HG03045 (cell line): Measurements from ENCODE around the gene CBX8.
A peak's percentile ranks its signal among the peaks of the same experiment; 100 is the strongest.

ENCODE experiments used
- ATAC-seq: cut with Tn5 transposase; IDR thresholded peaks from one replicate; pipeline ENCODE4 v1.9.1; 2021; ENCODE audit warnings: mild to moderate bottlenecking, moderate library complexity; ENCODE audit not compliant: unreplicated experiment

CBX8 gene

DNA sequence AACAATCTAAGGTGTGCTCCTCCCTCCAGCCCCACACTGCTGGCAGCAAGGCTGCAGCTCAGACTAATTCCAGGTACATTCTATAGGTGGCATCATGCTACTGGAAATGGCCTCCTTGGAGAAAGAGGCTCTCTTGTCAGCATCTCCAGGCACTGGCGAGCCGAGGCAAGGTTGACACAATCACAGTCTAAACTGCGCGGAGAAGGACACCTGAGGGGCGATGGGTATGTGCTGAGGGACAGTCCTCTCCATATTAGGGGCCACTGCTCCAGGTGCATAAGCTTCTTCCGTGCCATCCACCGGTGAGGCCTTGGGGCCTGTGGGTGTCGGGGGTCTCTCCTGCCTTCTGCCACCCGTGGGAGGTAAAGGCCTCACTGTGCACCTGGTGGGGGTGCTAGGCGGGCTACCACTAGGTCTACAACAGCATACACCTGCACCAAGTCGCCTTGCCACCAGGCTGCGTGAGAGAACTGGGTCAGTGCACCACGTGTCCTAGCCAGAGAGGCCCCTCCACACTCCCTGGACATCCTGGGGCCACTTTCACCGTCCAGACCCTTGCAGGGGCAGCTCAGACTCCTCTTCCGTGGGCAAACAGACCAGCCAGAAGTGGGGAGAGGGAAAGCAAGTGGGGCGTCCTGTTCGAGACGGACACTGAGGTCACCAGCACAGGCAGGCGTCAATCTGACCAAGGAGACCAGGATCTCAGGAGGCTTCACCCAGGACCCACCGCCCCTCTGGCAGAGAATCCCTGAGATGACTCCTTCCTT, 12.1 kb upstream of the CBX8 start:
- no peak for ATAC-seq

- no peak for ATAC-seq
Observed at GRCh38 chr17:79806863-79807720, 10.2 kb upstream of the CBX8 start.

GRCh38 chr17:79806446-79806760, 9.5 kb upstream of the CBX8 start:
- no peak for ATAC-seq

DNA sequence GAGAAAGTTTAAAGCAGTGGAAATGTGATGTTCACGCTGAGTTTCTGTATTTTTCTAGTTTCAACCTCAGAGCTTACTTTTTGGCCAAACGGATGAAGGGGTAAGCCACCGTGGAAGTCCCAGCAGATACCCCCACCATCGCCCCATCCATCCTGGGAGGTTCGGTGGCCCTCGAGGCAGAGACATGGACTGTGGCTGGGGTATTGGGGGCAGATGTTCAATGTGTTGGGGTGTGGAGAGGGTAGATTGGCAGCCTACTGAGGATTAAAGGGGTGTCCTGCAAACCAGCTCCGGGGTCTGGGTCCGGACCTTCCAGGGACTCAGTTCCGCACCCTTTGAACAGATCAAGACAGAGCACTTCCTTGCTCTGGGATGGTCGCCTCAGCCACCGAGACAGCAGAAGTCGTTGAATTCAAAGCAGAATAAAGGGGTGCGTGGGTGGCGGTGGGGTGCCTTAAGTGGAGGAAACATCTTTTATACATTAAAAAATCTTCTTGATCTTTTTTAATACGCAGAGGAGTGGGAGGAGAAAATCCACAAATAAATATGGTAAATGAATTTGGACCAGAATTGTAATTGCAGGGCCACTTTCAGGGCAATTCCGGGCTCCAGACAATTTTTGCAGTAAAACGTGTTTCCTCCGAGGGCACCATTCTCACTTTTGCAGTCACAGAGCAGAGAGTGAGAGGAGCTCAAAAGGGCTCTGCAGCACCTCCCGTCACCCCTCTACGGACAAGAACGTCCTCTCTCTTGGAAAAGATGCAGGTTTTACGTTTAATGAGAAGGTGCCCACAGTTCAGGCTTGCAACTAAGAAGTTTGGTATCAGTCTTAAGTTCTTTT, 8.2 kb upstream of the CBX8 start:
- ATAC-seq, result no peak

DNA sequence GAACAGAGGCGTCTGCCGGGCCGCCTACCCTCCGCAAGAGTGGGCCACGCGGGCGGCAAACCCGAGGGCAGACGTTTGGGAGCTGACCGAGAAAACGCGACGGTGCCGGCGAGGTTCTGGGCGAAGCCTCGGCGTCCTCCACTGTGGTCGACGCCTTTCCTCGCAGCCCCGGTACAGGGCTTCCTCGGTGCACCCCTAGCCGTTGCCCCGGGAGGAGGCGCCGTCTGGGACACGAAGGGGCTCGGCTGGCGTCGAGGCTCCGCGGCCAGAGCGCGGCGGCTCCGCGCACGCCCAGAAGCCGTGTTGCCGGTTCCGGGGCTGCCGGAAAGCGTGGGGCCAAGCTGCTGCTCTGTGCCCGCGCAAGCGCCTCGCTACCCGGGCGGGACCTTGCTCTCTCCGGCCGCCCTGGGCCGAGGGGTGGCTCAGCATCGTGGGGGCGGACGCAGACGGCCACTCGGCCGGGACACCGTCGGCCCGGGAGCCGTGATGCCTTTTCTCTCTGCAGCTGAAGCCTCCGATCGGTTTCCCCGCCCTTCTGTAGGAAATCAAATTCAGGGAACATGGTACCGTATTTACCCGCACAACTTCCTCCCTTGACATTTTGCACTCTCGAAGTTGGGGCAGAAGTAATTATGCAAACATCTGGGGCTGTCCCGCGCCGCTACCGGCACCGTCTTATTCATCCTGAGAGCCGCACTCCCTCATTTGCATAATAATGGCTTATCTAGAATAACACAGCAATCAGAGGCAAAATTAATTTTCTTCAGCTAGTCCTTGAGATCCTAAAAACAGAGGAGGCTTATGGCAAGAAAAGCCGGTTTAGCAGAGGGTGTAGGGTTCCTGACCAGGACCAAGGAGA, 7.3 kb upstream of the CBX8 start:
- no peak for ATAC-seq

GRCh38 chr17:79803421-79803996, 6.6 kb upstream of the CBX8 start:
- no peak for ATAC-seq

GRCh38 chr17:79802736-79803420, 6.0 kb upstream of the CBX8 start:
- ATAC-seq, result no peak

DNA sequence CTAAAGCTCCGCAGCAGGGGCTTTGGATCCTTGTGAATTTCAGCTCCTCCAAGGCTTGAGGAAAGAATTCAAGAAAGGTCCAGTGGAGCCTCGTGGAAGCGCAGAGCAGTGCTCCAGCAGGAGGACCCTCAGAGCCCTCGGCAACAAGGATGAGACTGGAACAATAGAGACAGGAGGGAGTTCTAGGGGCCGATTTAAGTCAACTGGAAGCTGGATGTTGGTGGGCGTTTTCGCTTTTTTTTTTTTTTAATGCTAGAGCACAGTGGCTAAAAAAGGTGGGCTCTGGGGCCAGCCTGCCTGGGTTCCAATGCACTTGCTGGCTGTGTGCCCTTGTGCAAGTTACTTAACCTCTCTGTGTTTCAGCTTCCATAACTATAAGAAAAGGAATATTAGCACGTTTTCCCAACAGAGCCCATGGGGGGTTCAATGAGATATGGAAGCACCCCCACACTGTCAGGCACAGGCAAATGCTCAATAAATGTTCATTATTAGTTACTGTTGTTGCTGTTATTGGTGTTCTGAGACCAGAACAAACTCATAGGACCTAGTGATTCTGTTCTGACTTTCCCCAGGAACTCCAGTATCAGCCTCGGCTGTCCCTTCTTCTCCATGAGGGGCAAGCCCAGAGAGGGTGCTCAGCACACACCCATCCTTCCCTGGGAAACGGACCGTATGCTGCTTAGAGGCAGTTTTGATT, 5.3 kb upstream of the CBX8 start:
- no peak for ATAC-seq

GRCh38 chr17:79801156-79802038, 4.5 kb upstream of the CBX8 start:
- no peak for ATAC-seq

GRCh38 chr17:79800325-79801155, 3.7 kb upstream of the CBX8 start:
- no peak for ATAC-seq

DNA sequence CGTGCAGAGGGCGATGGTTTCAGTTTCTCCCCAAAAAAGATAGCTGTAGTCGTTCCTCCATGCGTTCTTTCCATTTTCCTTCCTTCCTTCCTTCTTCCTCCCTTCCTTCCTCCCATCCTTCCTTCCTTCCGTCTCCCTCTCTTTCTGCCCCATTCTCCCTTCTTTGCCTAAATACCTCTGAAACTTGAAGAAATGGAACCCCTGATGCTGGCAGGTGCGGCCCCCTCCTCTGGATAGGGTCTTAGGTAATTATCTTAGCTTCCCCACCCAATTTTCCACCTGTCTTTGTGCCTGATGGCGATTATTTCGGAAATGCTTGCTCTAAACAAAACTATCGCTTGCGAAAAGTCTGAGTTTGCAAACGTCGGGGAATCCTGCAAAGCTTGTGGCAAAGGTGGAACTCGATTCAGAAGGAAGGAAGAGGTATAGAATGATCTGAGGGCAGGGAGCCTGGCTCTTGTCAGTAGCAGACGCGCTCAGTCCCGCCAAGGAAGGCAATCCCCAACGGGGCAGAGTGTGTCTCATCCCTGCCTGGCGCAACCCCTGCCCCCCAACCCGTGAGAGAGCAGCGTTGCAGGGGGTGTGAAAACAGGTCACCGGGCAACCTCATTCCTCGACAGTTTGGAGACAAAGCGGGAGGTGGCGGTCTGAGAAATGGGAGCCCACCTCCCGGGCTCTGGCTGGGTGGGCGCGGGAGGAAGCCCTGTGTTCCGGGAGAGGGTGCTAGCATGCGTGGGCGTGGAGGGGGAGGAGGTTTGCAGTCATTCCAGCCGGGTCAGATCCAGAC, 2.9 kb upstream of the CBX8 start:
- no peak for ATAC-seq

- ATAC-seq, result no peak
Observed at GRCh38 chr17:79799174-79799537, 2.3 kb upstream of the CBX8 start.

GRCh38 chr17:79798299-79799173, 1.7 kb upstream of the CBX8 start:
- ATAC-seq, result no peak

DNA sequence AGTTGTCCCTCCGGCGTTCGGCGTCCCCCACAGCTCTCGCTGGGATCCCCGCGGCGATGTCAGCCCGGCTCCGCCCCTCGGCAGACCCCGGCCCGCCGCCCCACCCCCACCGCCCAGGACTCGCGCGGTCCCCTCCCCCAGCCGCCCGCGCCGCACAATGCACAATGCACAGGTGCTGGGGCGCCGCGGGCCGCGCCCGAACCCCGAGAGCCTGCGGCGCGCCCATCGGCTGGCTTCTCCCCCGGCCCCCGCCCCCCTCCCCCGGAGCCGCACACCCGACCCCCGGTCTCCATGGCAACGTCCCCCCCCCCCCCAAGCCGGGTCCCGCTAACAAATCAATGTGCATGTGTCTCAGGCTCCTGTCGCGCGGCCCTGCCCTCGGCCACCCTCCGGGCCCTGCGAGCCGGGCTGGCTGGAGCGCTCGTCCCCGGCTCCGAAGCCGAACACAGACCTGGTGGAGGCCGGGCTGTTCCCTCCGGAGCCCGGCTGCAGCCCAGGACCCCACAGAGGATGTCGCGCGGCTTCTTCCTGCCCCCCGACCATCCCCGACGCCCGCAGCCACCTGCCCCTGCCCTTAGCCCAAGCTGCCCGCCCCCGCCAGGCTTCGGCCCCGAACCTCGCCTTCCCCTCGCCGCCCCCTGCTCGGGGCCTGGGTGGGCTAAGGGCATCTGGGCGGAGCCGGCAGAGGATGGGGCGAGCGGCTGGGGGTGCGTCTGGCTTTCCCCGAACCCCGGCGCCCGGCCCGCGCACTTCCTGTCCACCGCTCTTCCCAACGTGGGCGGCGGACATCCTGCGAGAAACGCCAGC, 818 bp upstream of the CBX8 start:
- peak; percentile 11 for ATAC-seq

DNA sequence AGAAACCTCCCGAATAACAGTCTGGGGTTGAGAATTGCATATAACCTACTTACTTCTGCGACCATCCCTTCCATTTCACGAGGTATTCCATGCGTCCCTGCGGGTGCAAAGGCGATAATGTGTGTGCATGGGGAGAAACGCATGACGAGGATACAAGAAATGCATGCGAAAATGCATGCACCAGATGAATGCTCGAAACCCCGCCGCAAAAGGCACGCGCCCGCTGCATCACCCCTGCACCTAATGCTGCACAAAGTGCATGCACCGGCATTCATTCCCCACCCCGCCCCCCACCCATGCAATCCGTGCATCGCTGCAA, 474 bp downstream of the CBX8 start:
- ATAC-seq, result no peak
